Neural cell (in vitro differentiated cells): ENCODE data around the gene MTMR12. TPM values are rescaled to one million over a fixed set of nuclear protein-coding genes. Genes with fewer than 3 reads are reported as not detected.

Source experiments
- H2AFZ ChIP-seq: fragments of 200-600, 300-800 bp; sonication (generic), shearing (Covaris generic); 2 replicates; pipeline ENCODE4 v1.6.0; 2014; ENCODE audit warnings: low read depth, mild to moderate bottlenecking, antibody characterized with exemption, low read length, moderate library complexity
- H3F3A ChIP-seq: fragments of 200-600 bp; shearing (Covaris generic); 2 replicates; pipeline ENCODE4 v1.6.1; 2016; ENCODE audit warnings: mild to moderate bottlenecking, moderate library complexity, mixed read lengths, antibody characterized with exemption, low read length; ENCODE audit not compliant: insufficient read depth, poor library complexity, severe bottlenecking
- H3K27ac ChIP-seq: fragments of 200-600, 300-800 bp; sonication (generic), shearing (Covaris generic); 2 replicates; pipeline ENCODE4 v1.5.1; 2014; ENCODE audit warnings: mild to moderate bottlenecking, low read length, moderate library complexity
- H3K27me3 ChIP-seq: fragments of 300-800, 200-600 bp; sonication (generic), shearing (Covaris generic); 2 replicates; pipeline ENCODE4 v1.6.0; 2014; ENCODE audit warnings: mild to moderate bottlenecking, low read depth, low read length, moderate library complexity; ENCODE audit not compliant: insufficient read depth
- H3K36me3 ChIP-seq: fragments of 300-800, 200-600 bp; sonication (generic), shearing (Covaris generic); 2 replicates; pipeline ENCODE4 v1.5.1; 2014; ENCODE audit warnings: mild to moderate bottlenecking, antibody characterized with exemption, low read length, moderate library complexity; ENCODE audit not compliant: insufficient read depth
- H3K4me2 ChIP-seq: fragments of 300-800, 200-600 bp; sonication (generic), shearing (Covaris generic); 2 replicates; pipeline ENCODE4 v1.6.0; 2014; ENCODE audit warnings: mild to moderate bottlenecking, low read length
- H3K4me3 ChIP-seq: fragments of 300-800, 200-600 bp; sonication (generic), shearing (Covaris generic); 2 replicates; pipeline ENCODE4 v1.5.1; 2014; ENCODE audit warnings: mild to moderate bottlenecking, low read length, moderate library complexity
- H3K79me2 ChIP-seq: fragments of 200-600 bp; shearing (Covaris generic); replicated peaks from 2 replicates; pipeline ENCODE4 v1.6.0; 2014; ENCODE audit warnings: mild to moderate bottlenecking, low read length, moderate library complexity; ENCODE audit not compliant: insufficient read depth
- H3K9ac ChIP-seq: fragments of 300-800, 200-600 bp; sonication (generic), shearing (Covaris generic); 2 replicates; pipeline ENCODE4 v1.6.1; 2016; ENCODE audit warnings: mild to moderate bottlenecking, low read length, mixed read lengths
- H3K9me2 ChIP-seq: fragments of 200-600 bp; shearing (Covaris generic); 2 replicates; pipeline ENCODE4 v1.6.1; 2016; ENCODE audit warnings: mild to moderate bottlenecking, low read length, mixed read lengths; ENCODE audit not compliant: insufficient read depth
- H3K9me3 ChIP-seq: fragments of 200-600, 300-800 bp; sonication (generic), shearing (Covaris generic); 2 replicates; pipeline ENCODE4 v1.6.1; 2016; ENCODE audit warnings: mild to moderate bottlenecking, mixed run types, low read length, moderate library complexity, mixed read lengths
- H4K20me1 ChIP-seq: fragments of 200-600 bp; shearing (Covaris generic); 2 replicates; pipeline ENCODE4 v1.6.1; 2016; ENCODE audit warnings: mild to moderate bottlenecking, mixed run types; ENCODE audit not compliant: insufficient read depth
- CTCF ChIP-seq: fragments of 450-650 bp; IDR thresholded peaks from 2 replicates; pipeline ENCODE4 v1.5.1; 2014; ENCODE audit warnings: antibody characterized with exemption, mild to moderate bottlenecking, moderate library complexity; ENCODE audit not compliant: poor library complexity, severe bottlenecking
- EP300 ChIP-seq: fragments of 450-650 bp; conservative IDR thresholded peaks from 2 replicates; pipeline ENCODE4 v1.6.1; 2014; ENCODE audit warnings: antibody characterized with exemption, mild to moderate bottlenecking, moderate library complexity; ENCODE audit not compliant: poor library complexity, severe bottlenecking
- EZH2 ChIP-seq: fragments of 200-600, 300-800 bp; shearing (Covaris generic), sonication (generic); IDR thresholded peaks from 2 replicates; pipeline ENCODE4 v1.6.1; 2014; ENCODE audit warnings: antibody characterized with exemption, low read length, borderline replicate concordance, mild to moderate bottlenecking; ENCODE audit not compliant: insufficient read depth, poor library complexity, severe bottlenecking
- MXI1 ChIP-seq: fragments of 450-650 bp; conservative IDR thresholded peaks from 2 replicates; pipeline ENCODE4 v1.6.1; 2014; ENCODE audit warnings: antibody characterized with exemption, mild to moderate bottlenecking; ENCODE audit not compliant: poor library complexity, severe bottlenecking
- POLR2AphosphoS5 ChIP-seq: IDR thresholded peaks from 2 replicates; pipeline ENCODE4 v1.6.1; 2012
- RAD21 ChIP-seq: fragments of 450-650 bp; conservative IDR thresholded peaks from 2 replicates; pipeline ENCODE4 v1.6.1; 2014; ENCODE audit warnings: antibody characterized with exemption, mild to moderate bottlenecking, moderate library complexity
- REST ChIP-seq: IDR thresholded peaks from 2 replicates; pipeline ENCODE4 v1.6.1; 2012; ENCODE audit warnings: borderline replicate concordance
- SMC3 ChIP-seq: fragments of 450-650 bp; conservative IDR thresholded peaks from 2 replicates; pipeline ENCODE4 v1.6.1; 2014; ENCODE audit warnings: antibody characterized with exemption, mild to moderate bottlenecking, moderate library complexity; ENCODE audit not compliant: poor library complexity
- TAF1 ChIP-seq: IDR thresholded peaks from 2 replicates; pipeline ENCODE4 v1.6.1; 2012; ENCODE audit warnings: low read depth
- polyA plus RNA-seq: library from polyadenylated mRNA; depleted of rRNA; stranded (reverse); fragments of >200 nt; gene quantifications from 2 replicates; pipeline ENCODE4 v1.2.3, GENCODE V29; 2014

The MTMR12 gene
- polyA plus RNA-seq, 1 donor from 2014 or later = 13.5 TPM

GRCh38 chr5:32201122-32201753 lies 111.5 kb downstream of the MTMR12 start:
- H3K79me2 ChIP-seq = no peaks in the 10 kb centered on the region
- no peaks in the 10 kb centered on the region for H3F3A ChIP-seq
- H4K20me1 ChIP-seq = no peaks in the 10 kb centered on the region
- H3K27me3 ChIP-seq = no peaks in the 10 kb centered on the region
- H2AFZ ChIP-seq = no peak overlapping the region
- no peak overlapping the region for H3K4me3 ChIP-seq
- no peaks in the 10 kb centered on the region for H3K36me3 ChIP-seq
- H3K9me3 ChIP-seq = no peaks in the 10 kb centered on the region
- TF ChIP-seq EP300 (no peak), TAF1 (no peak), EZH2 (no peak), POLR2AphosphoS5 (no peak), SMC3 (no peak), CTCF (no peak), RAD21 (no peak), REST (no peak), MXI1 (no peak)
- H3K9me2 ChIP-seq = no peaks in the 10 kb centered on the region
- H3K27ac ChIP-seq = no peak overlapping the region
- no peak overlapping the region for H3K9ac ChIP-seq
- no peak overlapping the region for H3K4me2 ChIP-seq

GRCh38 chr5:32197032-32197431 lies 115.7 kb downstream of the MTMR12 start:
- Histone ChIP-seq H3F3A (no peaks in the 10 kb centered on the region), H3K36me3 (no peaks in the 10 kb centered on the region), H3K4me2 (no peak overlapping the region), H3K9ac (no peak overlapping the region), H3K9me2 (no peaks in the 10 kb centered on the region), H3K27me3 (no peaks in the 10 kb centered on the region), H3K9me3 (no peaks in the 10 kb centered on the region), H2AFZ (no peak overlapping the region), H3K79me2 (no peaks in the 10 kb centered on the region), H3K4me3 (no peak overlapping the region), H4K20me1 (no peaks in the 10 kb centered on the region), H3K27ac (no peak overlapping the region)
- no peak for TF ChIP-seq MXI1
- TF ChIP-seq RAD21 = no peak
